CD4-positive, alpha-beta T cell (primary cell): ENCODE data around the gene DNAJC6. TPM values are rescaled to one million over a fixed set of nuclear protein-coding genes. Genes with fewer than 3 reads are reported as not detected.

Experiments used
- ATAC-seq: fragments of 200-7000 bp; cut with Tn5 transposase; one replicate; pipeline ENCODE4 v1.10.0; 2022; ENCODE audit warnings: mild to moderate bottlenecking; ENCODE audit not compliant: poor library complexity
- CTCF ChIA-PET: fragments of 350-600 bp; sonication (Branson Sonifier 250); formaldehyde crosslinking; loops from one replicate; lab custom pipeline; 2021; ENCODE audit warnings: antibody characterized with exemption, inconsistent platforms; lab: Charles Lee
- POLR2A ChIA-PET: fragments of 350-600 bp; sonication (Branson Sonifier 250); formaldehyde crosslinking; loops from one replicate; lab custom pipeline; 2021; ENCODE audit warnings: antibody characterized with exemption, inconsistent platforms; lab: Charles Lee
- DNase-seq, 14 experiments: peaks; one replicate each; pipeline ENCODE4 v3.0.0-alpha.2; 2013 to 2020; ENCODE audit warnings: mixed read lengths in 2 of 14
- H3K27ac ChIP-seq, 2 donors: one replicate each; pipeline versions ENCODE4 v1.5.1 to v1.7.0; 2013; ENCODE audit warnings: low read length in 2 of 2, low read depth in 1 of 2, mild to moderate bottlenecking in 1 of 2
- H3K27me3 ChIP-seq, 2 experiments: 1 replicate in 1 of 2; 2 replicates in 1 of 2; pipeline versions ENCODE4 v1.6.1 to v1.7.0; 2013; ENCODE audit warnings: low read length in 2 of 2, control low read depth in 1 of 2, mild to moderate bottlenecking in 1 of 2, moderate library complexity in 1 of 2; ENCODE audit not compliant: insufficient read depth in 2 of 2, control insufficient read depth in 1 of 2
- H3K36me3 ChIP-seq: one replicate; pipeline ENCODE4 v1.6.1; 2013; ENCODE audit warnings: low read length, control low read depth; ENCODE audit not compliant: insufficient read depth
- H3K4me1 ChIP-seq: one replicate; pipeline ENCODE4 v1.6.1; 2013; ENCODE audit warnings: low read length, control low read depth; ENCODE audit not compliant: insufficient read depth
- H3K4me3 ChIP-seq: one replicate; pipeline ENCODE4 v1.5.1; 2013; ENCODE audit warnings: mild to moderate bottlenecking, low read length, moderate library complexity
- H3K9me3 ChIP-seq, 2 experiments: 1 replicate in 1 of 2; 2 replicates in 1 of 2; pipeline versions ENCODE4 v1.6.1 to v1.7.0; 2013; ENCODE audit warnings: low read length in 2 of 2, mild to moderate bottlenecking in 2 of 2, control low read depth in 1 of 2, moderate library complexity in 1 of 2; ENCODE audit not compliant: control insufficient read depth in 1 of 2, insufficient read depth in 1 of 2
- H3K27ac Mint-ChIP-seq: one replicate; pipeline ENCODE4 v1.8.0; 2020; ENCODE audit warnings: mixed read lengths
- H3K27me3 Mint-ChIP-seq: one replicate; pipeline ENCODE4 v1.8.0; 2021; ENCODE audit warnings: mixed read lengths
- H3K36me3 Mint-ChIP-seq: one replicate; pipeline ENCODE4 v1.8.0; 2021; ENCODE audit warnings: low read depth, mixed read lengths
- H3K4me1 Mint-ChIP-seq: one replicate; pipeline ENCODE4 v1.8.0; 2021; ENCODE audit warnings: low read depth, mixed read lengths
- H3K4me3 Mint-ChIP-seq: one replicate; pipeline ENCODE4 v1.8.0; 2020; ENCODE audit warnings: mild to moderate bottlenecking, mixed read lengths
- H3K9me3 Mint-ChIP-seq: one replicate; pipeline ENCODE4 v1.8.0; 2020; ENCODE audit warnings: mixed read lengths
- CTCF ChIP-seq: fragments of 200-600 bp; IDR thresholded peaks from one replicate; pipeline ENCODE4 v1.8.0; 2022; ENCODE audit warnings: antibody characterized with exemption, mild to moderate bottlenecking
- intact Hi-C, 2 experiments: fragments of 100-400 bp; cut with DNase I in 1 of 2; cut with micrococcal nuclease in 1 of 2; formaldehyde crosslinking; loops; one replicate each; pipeline versions ENCODE4 v1.15.1 to v1.9.0; 2023 to 2025; cut with DNase I, micrococcal nuclease
- total RNA-seq, 174 experiments: library from RNA in 2 of 174; stranded (reverse) in 2 of 174; gene quantifications; one replicate each; pipeline ENCODE4 v1.2.3 and lab custom pipeline; 2021 to 2026

The DNAJC6 gene
- total RNA-seq, 2 experiments from 2014 or later: 2.4 to 2.5 TPM

- Mint-ChIP-seq H3K4me1 (peaks cover 7% of the 10 kb centered on the region), H3K36me3 (no peaks in the 10 kb centered on the region), H3K9me3 (no peaks in the 10 kb centered on the region), H3K27me3 (peaks cover 74% of the 10 kb centered on the region), H3K27ac (no peak overlapping the region), H3K4me3 (peak overlapping the region; percentile 15)
- Histone ChIP-seq H3K27ac (no peak overlapping the region), H3K36me3 (no peaks in the 10 kb centered on the region), H3K9me3 (peaks cover 0 to 10% of the 10 kb centered on the region in 2 experiments), H3K4me3 (no peak overlapping the region), H3K27me3 (peaks cover 38 to 44% of the 10 kb centered on the region in 2 experiments), H3K4me1 (peaks cover 5% of the 10 kb centered on the region)
- intact Hi-C loops: no loop called here
- ChIA-PET POLR2A (no interaction called here), CTCF (no interaction called here)
- no peak for TF ChIP-seq CTCF
- DNase-seq: no peak
- no peak for ATAC-seq
Observed at GRCh38 chr1:65308781-65309303, 501 bp upstream of the DNAJC6 start.

GRCh38 chr1:65310078-65310587, 790 bp downstream of the DNAJC6 start:
- CTCF ChIA-PET: no interaction called here
- Mint-ChIP-seq H3K27me3 (peaks cover 63% of the 10 kb centered on the region), H3K36me3 (no peaks in the 10 kb centered on the region), H3K4me1 (peaks cover 7% of the 10 kb centered on the region), H3K4me3 (no peak overlapping the region), H3K27ac (no peak overlapping the region), H3K9me3 (no peaks in the 10 kb centered on the region)
- TF ChIP-seq CTCF: no peak
- Histone ChIP-seq H3K27me3 (peaks cover 38 to 44% of the 10 kb centered on the region in 2 experiments), H3K27ac (no peak overlapping the region), H3K4me1 (peaks cover 5% of the 10 kb centered on the region), H3K36me3 (no peaks in the 10 kb centered on the region), H3K4me3 (no peak overlapping the region), H3K9me3 (peaks cover 0 to 10% of the 10 kb centered on the region in 2 experiments)
- intact Hi-C loops: no loop called here
- POLR2A ChIA-PET: interaction anchor here (0.5 kb wide), 1 partner anchor 566 kb away, joined by 3 read pairs; no protein-coding TSS in a partner anchor
- DNase-seq (no peak), ATAC-seq (no peak)

- H3K9me3 Mint-ChIP-seq: no peaks in the 10 kb centered on the region
- H3K4me3 Mint-ChIP-seq: no peak overlapping the region
- intact Hi-C loops: no loop called here
- no peak for TF ChIP-seq CTCF
- Histone ChIP-seq H3K27ac (no peak overlapping the region), H3K9me3 (peaks cover 0 to 10% of the 10 kb centered on the region in 2 experiments), H3K4me3 (no peak overlapping the region), H3K4me1 (peaks cover 5% of the 10 kb centered on the region), H3K27me3 (peaks cover 34 to 38% of the 10 kb centered on the region in 2 experiments), H3K36me3 (no peaks in the 10 kb centered on the region)
- DNase-seq: no peak
- ChIA-PET POLR2A (no interaction called here), CTCF (no interaction called here)
- ATAC-seq: no peak
- peaks cover 7% of the 10 kb centered on the region for H3K4me1 Mint-ChIP-seq
- H3K27me3 Mint-ChIP-seq: peaks cover 53% of the 10 kb centered on the region
- no peak overlapping the region for H3K27ac Mint-ChIP-seq
- no peaks in the 10 kb centered on the region for H3K36me3 Mint-ChIP-seq
Observed at GRCh38 chr1:65311760-65312159, 2.4 kb downstream of the DNAJC6 start.
